Activated CD4-positive, alpha-beta T cell treated with anti-CD3 and anti-CD28 coated beads for 48 hours (primary cell): Measurements from ENCODE around the gene CMSS1.

Experiments
- DNase-seq: peaks from one replicate; pipeline ENCODE4 v3.0.0-alpha.2; 2020

The CMSS1 gene

DNA sequence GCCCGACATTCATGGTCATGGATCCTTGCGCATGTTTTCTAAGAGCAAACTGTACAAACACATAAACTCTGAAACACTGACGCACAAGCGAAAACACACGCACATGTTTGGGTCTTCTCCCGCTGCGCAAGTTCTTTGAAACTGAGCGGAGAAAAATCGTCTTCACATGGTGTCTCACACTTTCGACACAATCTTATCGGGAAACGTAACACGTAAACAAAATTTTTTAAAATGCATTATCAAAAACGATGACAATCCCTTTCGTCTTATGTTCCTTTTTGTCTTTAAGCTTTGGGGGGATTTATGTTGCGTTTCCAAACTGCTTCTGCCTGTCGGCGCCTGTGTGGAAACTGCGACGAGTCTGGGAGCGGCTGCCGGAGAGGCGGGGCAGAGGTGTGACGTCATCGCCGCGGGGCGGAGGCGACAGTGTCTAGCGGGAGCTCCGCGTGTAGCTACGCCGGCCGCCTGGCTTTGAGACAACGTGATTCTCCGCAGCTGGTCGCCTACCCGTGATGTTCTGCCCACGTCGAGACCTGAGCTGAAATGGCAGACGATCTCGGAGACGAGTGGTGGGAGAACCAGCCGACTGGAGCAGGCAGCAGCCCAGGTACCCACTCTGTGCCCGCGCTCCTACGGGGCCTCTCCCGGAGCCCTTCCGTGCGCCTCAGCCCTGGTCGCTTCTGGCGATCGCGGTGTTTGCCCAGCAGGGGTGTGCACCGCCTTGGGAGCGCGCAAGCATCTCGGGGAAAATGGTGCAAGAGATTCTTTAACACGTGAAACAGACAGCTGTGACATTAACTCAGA lies at the start of gene CMSS1:
CMSS1 (plus strand) TSS at position 426 of the 804 bp plus-strand sequence.
- peak; percentile 98 for DNase-seq

DNA sequence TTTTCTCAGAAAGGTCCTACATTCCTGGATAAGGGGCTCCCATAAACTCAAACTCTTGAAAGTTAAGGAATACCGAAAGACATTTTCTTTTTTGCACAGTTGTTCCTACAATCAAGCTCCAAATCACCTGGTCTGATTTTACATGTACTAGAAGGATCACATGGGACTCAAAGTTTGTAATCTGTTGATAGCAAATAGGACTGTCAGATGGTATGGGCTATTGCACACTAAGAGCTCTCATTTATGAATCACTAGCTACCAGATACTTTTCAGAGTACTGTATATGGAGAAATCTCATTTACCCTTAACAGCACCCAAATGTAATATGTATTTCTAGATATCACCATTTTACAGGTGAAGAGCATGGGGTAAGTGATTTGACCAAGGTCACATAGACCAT lies 49.5 kb upstream of the CMSS1 start:
- DNase-seq = no peak

DNA sequence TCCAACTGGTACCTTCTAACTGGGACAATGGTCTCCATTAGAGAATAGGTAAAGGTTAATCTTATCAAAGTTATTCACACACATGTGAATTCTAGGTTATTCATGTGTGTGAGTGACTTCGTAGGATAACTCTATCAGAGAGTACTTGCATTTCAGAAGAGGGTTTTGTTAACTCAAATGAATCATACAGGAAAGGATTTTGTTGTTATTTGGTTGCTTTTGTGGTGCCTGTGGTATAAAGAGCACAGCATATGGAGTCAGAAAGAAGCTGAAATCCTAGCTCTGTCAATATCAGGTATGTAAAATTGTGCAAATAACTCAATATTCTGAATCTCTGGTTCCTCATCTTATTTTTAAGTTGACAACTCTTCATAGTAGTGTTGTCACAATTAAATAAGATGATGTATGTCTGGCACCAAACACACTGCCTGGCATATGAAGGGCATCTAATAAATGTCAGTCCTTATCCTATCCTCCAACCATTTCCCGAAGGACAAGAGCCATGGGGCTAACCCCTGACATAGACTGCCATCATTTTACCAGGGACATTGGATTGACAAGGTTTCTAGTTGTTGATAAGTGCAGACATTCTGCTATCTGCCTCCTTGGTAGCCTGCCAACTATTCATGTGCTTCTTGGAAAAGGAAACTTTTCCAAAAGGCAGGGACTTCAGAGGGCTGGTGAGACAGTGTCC lies 48.7 kb upstream of the CMSS1 start:
- no peak for DNase-seq

DNA sequence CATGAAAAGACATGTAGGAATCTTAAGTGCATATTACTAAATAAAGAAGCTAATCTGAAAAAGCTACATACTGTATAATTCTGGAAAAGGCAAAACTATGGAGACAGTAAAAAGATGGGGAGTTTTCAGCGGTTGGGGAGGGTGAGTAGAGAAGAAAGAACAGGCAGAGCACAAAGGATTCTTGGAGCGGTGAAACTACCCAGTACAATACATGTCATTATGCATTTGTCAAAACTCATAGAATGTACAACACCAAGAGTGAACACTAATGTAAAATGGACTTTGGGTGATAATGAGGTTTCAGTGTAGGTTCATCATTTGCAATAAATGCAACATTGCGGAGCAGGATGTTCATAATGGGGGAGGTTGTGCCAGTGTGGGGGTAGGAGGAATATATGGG lies 45.5 kb upstream of the CMSS1 start:
- no peak for DNase-seq

DNA sequence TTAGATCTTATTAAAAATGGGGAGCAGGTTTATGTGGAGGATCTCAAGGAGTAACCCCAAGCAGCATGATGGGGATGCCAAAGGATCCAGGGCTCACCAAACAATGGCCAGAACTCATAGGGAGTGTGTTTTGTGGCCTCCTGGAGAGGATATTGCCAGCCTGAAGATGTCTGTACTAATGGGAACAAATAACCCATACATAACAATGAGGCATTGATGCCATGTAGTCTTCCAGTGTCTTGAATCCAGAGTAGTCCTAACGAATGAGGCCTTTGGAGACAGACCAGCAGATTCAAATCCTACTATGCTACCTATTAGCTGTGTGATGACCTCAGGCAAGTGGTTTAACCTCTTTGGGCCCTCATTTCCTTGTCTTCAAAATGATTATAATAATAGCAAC lies 45.0 kb upstream of the CMSS1 start:
- no peak for DNase-seq

DNA sequence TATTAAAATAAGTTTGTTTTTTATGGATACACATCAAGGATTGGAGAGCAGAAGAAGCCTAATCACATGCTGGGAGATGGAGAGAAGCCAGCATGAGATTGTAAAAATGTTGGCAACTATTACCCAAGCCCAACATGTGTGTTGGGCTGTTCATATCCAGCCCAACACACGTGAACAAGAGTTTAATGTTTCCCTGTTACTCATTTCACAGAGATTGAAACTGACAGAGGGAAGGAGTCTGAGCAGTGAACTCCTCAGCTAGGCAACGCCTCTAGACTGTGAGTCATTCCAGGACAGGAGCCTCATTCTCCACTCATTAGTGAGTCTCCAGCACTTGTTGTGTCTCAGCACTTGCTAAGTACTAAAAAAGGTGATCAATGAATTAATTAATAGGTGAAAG lies 43.2 kb upstream of the CMSS1 start:
- peak; percentile 9 for DNase-seq

DNA sequence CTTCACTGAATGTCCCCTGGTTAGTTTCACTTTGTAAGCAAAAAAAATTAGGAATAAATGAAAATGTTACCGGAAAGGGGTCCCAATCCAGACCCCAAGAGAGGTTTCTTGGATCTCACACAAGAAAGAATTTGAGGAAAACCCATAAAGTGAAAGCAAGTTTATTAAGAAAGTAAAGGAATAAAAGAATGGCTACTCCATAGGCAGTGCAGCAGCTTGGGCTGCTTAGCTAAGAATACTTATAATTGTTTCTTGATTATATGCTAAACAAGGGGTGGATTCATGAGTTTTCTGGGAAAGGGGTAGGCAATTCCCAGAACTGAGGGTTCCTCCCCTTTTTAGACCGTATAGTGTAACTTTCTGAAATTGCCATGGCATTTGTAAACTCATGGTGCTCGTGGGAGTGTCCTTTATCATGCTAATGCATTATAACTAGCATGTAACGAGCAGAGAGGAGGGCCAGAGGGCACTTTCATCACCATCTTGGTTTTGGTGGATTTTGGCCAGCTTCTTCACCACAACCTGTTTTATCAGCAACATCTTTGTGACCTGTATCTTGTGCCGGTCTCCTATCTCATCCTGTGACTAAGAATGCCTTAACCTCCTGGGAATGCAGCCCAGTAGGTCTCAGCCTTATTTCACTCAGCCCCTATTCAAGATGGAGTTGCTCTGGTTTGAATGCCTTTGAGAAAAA lies 41.0 kb upstream of the CMSS1 start:
- DNase-seq = no peak

DNA sequence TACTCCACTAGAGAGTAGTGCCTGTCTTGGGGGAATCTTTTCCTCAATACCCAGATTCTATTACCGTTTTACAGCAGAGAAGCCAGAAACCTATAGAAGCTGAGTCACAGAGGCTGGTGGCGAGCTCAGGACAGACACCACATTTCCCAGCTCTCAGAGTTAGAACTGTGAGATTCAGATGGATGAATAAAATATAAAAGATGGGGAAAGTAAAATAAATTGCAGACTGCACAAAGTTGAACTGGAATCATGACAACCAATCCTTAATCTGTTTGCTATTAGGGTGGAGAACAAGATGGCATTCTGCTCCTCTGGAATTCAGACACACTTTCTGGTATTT lies 40.5 kb upstream of the CMSS1 start:
- DNase-seq = no peak

DNA sequence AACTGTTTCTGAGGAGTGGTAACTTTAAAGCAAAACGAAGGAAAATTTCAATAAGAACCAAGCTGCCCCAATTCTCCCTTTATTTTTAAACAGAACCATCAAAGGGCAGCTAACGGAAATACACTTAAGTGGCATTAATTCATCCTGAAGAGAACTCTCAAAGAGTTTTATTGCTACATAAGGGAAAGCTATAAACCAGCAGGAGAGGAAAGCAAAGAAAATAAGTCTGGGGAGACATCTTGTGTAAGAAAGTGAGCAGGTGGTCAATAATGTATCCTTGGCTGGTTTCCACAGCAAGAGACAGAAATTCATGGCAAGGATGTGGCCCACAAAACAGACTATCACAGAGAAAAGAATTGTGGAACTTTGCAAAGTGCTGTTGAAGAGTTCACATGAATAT lies 40.0 kb upstream of the CMSS1 start:
- no peak for DNase-seq

DNA sequence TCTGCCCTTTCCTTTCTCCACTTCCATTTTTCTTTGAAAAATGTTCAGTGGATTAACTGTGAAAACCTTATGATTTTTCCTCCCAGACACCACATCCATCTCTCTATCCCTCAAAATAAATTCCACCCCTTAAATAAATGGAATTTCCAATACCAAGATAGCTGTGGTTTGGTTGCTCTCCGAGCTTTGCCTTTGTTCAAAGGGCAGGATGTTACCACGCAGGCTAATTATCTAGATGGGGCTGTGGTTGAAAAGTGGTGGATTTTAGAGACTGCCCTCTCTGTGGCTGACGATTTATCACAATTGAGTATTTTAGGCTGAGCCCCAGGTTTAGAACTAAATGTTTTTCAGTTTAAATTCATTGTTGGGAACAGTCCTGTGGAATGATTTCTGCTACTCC lies 36.9 kb upstream of the CMSS1 start:
- no peak for DNase-seq

DNA sequence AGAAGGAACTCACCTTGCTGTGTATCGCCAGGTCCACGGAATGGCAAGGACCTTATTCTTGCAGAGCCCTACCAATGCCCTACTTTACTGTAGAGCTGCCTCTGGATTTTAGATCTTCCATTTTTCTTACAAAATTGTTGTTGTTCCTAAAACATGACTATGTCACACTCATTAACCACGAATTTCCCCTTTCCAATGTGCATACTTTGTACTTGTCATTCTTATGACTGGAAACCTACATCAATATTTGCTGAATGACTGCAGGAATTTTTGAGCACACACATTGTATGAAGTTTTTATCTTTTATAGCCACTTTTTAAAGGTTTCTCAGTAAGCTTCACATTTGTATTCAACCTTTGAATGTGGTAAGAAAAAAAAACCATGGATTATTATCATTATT lies 35.9 kb upstream of the CMSS1 start:
- no peak for DNase-seq

DNA sequence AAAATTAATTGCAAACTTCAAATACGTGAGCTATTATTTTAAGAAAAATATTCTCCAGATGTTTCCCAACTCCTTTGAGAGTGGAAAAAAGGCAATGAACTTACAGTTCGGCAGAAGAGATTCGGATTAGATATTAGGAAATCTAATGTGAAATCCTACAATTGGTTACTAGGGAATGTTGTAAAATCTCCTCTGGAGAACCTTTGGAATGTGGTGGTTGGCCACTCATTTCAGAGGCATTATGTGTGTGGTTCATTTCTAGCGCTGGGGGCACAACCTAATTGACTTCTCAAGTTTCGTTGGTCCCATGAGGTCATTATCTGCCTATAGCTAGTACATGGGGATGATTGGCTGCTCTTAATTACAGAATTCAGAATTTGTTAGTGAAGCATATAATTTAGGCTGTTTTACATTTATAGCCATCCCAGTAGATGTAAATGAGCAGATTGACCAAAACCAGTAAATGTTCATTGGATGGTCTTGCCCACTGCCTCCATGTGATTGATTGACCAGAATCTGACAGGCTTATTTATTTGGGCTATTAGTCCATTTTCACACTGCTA lies 34.6 kb upstream of the CMSS1 start:
- DNase-seq = no peak

DNA sequence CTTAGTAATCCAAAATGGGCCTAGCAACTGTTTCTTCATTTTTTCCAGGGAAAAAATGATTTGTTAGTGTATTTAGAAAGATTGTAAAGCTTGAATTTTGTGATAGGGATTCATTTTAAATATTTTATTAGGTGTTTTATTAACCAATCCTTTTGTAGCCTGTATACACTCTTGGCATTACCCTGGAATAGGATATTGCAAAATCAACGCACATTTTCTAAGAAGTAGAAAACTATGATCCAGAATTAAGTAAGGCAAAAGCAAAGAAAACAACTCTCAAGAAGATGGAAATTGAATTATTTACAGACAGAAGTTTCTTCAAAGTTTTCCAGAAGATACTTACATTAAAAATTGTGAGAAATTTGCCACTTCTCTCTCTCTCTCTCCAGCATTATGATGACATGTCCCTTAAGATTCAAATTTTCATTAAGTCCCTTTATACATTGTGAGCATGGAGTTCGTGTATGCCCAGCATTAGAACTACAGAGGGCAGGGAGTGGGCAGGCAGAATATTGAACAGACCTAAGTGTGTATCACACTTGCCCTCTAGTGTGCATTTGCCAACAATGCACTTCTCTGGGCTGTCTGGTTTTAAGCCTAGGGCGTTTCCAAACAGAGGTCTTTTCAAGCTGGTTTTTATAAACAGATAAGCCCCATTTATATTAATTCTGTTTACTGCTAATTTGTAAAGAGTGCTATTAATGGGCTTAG lies 28.5 kb upstream of the CMSS1 start:
- peak; percentile 12 for DNase-seq

DNA sequence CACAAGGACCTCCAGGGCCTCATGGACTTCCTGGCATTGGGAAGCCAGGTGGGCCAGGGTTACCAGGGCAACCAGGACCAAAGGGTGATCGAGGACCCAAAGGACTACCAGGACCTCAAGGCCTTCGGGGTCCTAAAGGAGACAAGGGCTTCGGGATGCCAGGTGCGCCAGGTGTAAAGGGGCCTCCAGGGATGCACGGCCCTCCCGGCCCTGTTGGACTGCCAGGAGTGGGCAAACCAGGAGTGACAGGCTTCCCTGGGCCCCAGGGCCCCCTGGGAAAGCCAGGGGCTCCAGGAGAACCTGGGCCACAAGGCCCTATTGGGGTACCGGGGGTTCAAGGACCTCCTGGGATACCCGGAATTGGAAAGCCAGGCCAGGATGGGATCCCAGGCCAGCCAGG lies 23.2 kb upstream of the CMSS1 start:
- DNase-seq = no peak

DNA sequence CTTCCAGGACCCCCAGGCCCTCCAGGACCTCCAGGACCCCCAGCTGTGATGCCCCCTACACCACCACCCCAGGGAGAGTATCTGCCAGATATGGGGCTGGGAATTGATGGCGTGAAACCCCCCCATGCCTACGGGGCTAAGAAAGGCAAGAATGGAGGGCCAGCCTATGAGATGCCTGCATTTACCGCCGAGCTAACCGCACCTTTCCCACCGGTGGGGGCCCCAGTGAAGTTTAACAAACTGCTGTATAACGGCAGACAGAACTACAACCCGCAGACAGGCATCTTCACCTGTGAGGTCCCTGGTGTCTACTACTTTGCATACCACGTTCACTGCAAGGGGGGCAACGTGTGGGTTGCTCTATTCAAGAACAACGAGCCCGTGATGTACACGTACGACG lies 22.1 kb upstream of the CMSS1 start:
- DNase-seq = no peak

DNA sequence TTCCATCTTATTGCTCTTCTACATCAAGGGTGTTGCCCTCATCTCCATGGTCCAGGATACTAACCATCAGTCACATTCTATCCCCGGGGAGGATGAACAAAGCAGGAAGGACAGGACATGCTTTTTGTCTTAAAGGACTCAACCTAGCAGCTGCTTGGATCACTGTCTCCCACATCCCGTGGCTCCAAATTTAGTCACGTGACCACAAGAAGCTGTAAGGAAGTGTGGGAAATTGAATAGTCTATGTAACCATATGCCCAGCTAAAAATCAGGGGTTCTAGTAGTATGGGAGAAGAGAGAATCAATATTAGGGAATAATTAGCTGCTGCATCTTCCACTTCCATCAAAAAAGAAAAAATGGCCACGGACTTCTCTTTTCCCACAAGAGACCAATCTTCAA lies 18.2 kb upstream of the CMSS1 start:
- DNase-seq = no peak

DNA sequence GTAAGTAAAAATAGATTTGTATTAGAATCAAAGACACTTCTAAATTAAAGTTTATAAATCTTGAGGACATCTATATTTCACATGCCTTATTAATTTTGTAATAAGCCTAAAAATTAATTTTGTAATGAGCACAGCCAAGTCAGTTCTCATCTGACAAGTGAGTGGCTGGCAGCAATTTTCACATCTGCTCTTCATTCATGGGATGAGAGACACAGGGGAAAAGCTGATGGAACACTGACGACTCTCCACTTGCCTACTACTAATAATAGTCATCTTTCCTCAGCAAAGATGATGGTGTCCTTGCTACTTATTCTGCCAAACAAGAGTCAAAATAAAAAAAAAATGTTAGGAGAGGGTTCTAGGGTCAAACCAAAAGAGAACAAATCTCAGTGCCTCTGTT lies 14.4 kb upstream of the CMSS1 start:
- no peak for DNase-seq

DNA sequence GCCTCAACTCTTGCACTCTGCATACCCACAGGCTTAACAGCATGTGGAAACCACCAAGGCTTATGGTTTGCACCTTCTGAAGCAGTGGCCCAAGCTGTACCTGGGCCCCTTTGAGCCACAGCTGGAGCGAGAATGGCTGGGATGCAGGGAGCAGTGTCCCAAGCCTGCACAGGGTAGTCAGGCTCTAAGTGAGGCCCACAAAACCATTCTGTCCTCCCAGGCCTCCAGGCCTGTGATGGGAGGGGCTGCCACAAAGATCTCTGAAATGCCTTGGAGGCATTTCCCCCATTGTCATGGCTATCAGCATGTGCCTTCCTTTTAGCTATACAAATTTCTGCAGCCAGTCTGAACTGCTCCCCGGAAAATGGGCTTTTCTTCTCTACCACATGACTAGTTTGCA lies 12.5 kb upstream of the CMSS1 start:
- DNase-seq = no peak

DNA sequence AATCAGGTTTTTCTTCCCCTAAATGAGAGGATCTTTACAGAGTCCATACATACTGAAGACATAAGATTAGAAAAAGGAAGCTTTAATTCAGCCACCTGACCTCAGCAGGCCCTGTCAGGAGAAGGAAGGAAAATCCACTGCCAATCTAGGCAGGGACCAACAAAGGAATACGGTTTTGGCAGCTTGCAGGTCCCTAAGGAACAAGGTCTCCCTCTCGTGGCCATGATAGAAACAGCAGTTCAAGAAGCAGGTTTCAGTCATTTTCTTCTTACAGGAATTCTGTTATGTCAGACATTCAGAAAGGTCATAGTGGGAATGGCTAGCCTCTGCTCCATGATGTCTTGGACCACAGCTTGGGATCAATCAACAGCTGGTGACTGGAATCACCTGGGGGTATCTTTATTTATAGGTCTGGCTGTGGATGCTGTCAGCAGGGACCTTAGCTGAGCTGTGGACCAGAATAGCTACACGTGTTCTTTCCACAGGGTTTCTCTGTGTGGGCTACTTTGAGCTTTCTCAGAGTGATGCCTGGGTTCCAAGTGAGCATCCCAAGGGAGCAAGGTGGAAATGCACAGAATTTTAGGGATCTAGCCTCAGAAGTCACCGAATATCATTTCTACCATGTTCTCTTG lies 9.4 kb upstream of the CMSS1 start:
- DNase-seq = peak; percentile 38

DNA sequence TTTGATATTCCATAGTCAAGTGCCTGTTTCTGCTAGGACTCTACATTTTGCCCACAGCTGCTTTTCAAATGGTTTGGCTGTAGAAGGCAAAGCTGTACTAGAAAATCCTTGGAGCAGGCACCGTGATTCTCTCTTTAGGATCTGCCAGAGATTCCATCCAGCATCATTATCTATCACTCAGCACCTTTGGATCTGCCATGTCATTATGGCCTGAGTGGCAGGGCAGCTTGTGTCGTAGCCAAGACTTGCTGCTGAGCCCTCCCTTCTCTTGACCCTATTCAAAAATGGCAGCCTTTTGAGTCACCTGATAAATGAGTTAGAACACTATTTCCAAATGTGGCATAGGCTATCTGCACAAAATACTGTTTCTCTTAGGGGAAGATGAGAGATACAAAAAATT lies 8.1 kb upstream of the CMSS1 start:
- DNase-seq = no peak

DNA sequence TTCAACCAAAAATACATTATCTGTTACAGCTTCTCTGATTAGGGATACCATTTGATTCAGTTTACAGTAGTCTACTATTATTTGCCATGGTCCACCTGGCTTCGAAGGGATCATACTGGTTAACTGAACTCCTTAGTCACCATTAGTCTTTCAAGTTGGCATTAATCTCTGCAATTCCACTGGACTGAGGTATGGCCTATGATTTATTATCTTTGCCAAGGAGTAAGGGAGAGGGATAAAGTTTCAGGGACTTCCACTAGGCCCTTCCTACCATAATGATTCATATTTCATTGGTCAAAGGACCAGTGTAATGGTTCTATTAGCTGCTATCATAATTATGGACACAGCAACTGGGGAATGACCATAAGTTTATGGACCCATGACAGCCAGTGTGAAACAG lies 7.3 kb upstream of the CMSS1 start:
- no peak for DNase-seq

DNA sequence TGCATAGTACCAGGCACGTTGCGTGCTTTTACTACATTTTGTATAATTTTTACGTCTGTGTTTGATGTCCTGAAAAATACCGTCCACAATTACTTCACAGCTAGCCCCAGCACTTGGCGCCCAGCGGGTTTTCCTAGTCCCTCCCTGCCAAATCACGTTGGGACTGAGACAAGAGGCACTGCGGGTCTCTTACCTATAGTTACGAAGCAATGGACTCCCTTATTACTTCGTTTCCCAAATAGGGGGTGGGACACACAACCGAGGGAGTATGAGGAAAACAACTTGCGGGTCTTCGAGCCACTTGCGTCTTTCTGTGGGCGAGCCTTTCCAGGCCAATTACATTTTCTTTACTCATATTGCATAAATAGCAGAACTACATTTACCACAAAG lies 620 bp upstream of the CMSS1 start:
- peak; percentile 25 for DNase-seq

DNA sequence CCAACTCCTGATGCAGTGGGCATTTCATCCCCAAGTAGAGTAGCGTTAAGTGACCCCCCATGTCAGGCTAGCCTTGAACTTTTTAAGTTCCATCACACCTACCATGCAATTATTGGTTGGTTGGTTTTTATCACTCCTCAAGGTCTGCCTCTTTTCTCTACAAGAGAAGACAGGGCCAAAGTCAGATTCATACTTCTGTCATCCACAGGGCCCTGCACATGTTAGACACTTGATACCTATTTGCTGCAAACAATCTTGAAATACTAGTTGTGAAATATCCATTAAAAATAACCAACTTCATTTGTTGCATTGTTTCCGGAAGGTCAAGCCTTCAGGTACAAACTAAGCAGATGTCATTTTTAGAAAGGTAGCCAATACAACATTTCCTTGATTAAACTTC lies 1.2 kb downstream of the CMSS1 start:
- no peak for DNase-seq
